A204.1 (cell line): Measurements from ENCODE around the gene POC1B.

Source experiments
- FAIRE-seq: peaks from 2 replicates; lab custom pipeline; 2012; peaks lifted over from hg19 to GRCh38; lab: Jason Lieb, UNC

POC1B gene

DNA sequence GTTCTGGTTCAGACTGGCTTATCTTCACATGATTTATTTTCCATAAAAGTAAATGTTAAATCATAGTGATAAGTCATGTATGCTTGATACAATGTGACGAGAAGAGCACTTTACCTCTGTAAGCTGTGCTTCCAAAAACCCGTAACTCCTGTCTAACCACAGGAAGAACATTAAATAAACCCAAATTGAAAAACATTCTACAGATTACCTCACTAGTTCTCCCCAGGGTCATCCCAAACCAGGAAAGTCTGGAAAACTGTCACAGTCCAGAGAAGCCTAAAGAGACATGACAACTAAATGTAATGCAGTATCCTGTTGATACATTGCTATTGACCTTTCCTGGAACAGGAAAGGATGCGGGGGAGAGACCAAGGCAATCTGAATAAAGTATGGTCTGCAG lies 141.0 kb downstream of the POC1B start:
- FAIRE-seq = no peak

DNA sequence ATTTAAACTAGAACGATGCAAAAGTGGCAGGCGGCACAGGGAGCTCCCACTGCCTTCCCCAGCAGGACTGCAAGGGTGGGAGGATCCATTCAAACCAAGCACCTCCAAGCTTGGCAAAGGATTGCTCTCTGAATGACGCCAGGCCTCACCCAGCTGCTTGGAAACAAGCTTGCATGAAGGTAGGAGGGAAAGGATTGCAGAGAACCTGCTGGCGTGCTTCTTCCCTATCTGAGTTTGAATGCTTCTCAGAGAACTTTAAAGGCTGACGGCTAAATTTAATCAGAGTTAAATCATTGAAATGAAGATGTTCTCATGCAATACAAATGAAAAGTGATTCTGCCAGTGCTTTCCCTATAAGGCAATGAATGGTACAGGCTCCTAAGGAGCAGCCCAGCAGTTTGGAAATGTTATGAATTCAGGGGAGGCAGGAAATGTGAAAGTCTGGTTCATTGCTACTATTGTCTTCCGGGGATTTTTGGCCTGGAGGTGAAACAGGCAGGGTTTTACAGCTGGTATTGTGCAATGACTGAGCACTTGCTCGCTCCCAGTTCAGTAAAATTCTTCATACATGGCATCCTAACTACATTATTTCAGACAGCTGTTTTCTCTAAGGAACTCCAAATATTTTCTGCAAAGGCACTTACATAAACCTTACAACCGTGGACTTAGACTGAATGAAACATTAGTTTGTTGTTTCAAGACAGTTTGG lies 141.6 kb downstream of the POC1B start:
- FAIRE-seq = no peak

DNA sequence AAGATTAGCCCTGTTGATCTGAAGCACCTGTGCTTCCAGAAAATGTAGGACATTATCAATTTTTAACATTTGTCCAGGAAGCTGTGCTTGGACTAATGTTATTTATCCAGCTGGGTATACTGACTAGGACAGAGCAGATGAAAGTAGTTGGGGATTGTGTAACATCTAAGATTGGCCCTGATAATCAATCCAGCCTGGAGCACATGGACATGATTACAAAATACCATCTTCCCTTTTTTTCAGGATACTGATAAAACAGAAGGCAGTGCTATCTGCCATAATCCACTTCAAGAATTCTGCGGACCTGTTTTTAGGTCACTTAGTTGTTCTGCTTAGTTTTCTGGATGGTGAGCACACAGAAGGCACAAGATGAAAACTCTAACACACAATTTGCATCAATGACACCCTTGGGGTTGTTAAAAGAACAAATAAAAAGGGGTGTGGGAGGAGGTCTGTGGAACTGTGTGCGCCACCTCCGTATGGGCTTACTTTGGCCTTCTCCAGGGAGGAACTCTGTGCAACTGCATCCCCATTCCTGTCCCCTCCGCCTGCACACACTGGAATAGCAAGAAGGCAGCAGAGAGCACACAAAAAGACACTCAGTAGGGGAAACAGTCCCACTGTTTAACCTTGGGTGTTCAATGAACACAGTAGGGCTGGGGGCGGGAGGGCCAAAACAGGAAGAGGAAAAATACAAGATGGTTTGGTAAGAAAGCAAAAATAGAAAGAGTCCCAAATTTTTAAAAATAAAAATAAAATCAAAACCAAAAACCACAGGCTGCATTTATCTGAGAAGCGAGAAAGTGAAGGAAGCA lies 142.4 kb downstream of the POC1B start:
- no peak for FAIRE-seq

- no peak for FAIRE-seq
Measured at GRCh38 chr12:89382328-89382727, 143.5 kb downstream of the POC1B start.

- FAIRE-seq = no peak
Measured at GRCh38 chr12:89379839-89380467, 145.9 kb downstream of the POC1B start.

- no peak for FAIRE-seq
Measured at GRCh38 chr12:89379148-89379838, 146.6 kb downstream of the POC1B start.

DNA sequence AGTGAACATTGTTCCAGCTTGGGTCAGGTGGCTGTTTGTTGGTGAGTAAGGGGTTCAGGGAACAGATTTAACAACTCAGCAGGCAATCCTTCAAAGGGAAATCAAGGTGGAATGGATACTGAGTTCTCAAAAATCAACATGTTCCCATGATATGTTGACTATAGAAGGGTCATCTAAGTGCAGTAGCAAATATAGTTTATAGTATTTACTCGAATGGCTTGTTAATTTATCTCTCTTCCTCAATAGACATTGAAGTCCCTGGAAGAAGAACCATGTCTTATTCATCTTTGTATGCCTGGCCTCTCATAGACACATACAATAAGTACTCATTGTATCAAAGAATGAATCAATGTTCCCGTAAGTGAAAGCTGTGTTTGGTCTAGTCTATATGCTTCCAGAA lies 149.0 kb downstream of the POC1B start:
- FAIRE-seq = no peak

DNA sequence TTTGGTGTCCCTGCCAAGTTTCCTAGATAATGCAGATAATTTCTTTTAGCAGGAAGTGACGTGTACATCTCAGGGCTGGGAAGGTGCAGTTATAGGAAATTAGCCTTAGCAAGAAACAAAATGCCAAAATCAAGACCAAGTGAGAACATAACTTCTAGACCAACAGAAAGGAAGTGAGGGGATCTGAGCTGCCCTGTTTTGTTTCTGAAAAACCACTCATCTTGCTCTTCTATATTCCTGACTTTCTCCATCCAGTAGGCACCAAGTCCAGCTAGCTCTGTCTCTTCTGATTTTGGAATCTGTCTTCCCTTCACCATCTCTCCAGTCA lies 149.7 kb downstream of the POC1B start:
- FAIRE-seq = no peak

DNA sequence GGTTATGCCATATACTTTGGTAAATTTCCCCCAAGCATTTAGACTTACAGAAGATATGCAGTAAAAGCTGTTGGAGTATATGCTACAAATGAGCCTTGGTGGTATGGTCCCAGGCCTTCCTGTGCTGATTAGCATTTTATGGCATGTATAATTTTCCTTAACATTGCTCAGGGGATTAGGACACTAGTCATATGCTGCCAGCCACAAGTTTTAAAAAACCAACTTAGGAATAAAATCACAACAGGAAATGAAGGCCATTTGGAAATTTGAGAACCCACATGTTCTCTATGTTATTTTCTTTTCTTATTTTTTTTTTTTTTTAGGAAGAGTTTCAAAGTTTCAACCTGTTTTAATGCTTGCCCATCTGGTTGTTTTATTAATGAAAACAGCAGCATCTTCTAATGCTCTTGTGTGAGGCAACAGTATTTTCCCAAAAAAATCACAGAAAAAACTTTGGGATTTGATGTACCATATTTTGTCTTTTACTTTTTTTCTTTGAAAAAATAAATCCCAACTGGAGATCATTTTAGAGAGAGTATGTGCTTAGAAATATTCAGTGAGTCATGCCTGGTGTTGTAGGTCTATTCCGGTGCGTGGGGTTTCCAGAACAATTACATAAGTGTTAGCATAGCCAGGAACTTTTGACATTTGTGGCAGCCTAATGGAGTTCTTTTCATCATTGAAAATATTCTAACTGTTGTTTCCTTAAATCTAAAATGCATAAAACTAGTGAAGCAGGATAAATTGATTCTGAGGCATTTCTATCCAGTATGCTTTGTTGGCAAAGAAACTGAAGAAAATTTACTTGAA lies 151.9 kb downstream of the POC1B start:
- no peak for FAIRE-seq

GRCh38 chr12:89372584-89373370 lies 153.1 kb downstream of the POC1B start:
- FAIRE-seq = no peak

DNA sequence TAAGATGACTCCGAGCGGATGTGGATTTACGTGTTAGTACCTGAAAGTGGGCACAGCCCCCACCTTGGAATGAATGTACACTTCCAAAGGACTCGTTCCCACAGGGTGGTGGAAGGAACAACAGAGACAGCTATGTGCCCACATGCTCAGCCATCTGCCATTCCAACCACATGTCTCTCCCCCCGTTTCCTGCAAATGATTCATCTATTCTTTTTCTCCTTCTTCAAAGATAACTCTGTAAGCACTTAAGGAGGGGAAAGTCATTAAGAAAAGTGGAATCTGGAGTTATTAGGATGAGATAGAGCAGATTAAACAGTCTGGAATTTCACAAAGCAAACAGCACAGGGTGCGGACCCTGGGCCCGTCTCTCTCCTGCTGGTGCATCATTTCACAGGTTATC lies 155.0 kb downstream of the POC1B start:
- FAIRE-seq = no peak

- no peak for FAIRE-seq
Measured at GRCh38 chr12:89370421-89370831, 155.4 kb downstream of the POC1B start.
